HG02642 (cell line): ENCODE results near the gene SAMHD1.
"Not testable (repeated sequence)": the region's sequence is repeated elsewhere in the genome, so short reads cannot be mapped to it uniquely, and the experiment has no call there.

Experiments
- ATAC-seq: cut with Tn5 transposase; IDR thresholded peaks from one replicate; pipeline ENCODE4 v1.9.1; 2021; ENCODE audit warnings: mild to moderate bottlenecking; ENCODE audit not compliant: unreplicated experiment, poor library complexity

SAMHD1 gene

DNA sequence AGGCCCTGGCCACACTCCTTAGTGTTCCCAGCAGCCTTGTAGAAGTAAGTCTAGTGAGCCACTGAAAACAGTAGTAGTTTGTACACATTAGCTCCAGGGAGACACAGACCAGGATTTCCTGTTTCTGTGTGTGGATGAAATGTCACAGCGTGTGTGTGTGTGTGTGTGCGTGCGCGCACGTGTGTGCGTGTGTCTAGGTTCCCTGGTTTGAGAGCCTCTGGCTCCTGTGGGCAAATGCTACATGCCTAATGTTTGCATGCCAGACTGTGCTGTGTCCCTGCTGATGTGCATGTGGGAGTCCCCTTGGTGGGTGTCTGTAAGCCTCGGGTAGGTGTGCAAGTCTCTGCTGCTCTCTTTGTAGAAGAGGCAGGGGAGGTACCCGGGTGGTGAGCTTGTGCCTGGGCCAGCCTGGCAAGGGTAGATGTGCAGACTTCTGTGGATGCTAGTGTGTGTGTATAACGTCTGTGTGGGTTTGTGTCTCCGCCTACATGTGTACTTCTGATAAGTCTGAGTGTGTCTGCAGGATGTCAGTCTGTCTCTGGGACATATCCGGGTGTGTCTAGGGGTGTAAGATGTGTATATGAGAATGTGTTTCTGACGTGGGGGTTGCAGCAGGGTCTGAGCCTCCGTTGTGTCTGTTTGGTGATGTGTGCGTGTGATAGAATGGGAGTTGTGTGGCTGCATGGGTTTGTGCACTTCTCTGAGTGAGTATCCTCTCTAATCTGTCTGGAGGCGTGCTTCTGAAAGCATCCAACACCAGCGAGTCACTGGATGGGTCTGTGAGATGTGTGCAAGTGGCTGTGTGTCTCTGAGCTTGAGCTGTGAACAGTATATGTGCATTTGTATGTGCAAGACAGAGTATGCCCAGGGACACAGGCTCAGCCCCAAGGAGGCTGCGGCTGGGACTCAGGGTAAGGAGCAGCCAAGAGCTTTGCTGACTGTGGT, 94.5 kb downstream of the SAMHD1 start:
- ATAC-seq: no peak

DNA sequence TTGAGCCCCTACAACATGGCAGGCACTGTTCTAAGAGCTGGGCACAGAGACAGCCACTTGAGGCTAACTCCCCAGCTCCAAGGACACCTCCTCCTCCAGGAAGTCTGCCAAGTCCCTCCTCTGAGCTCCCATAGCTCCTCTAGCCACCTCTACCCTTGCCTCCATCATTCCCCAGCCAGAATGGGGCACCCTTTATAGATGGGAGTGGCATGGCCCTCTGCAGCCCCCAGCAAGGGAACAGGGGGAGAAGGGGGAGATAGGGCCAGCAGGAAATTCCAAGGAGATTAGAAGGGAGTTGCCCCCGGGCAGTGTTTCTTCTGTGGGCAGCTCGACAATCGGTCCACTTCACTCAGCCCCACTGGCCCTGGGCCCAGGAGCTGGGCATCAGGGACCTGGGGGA, 95.3 kb downstream of the SAMHD1 start:
- ATAC-seq: no peak

DNA sequence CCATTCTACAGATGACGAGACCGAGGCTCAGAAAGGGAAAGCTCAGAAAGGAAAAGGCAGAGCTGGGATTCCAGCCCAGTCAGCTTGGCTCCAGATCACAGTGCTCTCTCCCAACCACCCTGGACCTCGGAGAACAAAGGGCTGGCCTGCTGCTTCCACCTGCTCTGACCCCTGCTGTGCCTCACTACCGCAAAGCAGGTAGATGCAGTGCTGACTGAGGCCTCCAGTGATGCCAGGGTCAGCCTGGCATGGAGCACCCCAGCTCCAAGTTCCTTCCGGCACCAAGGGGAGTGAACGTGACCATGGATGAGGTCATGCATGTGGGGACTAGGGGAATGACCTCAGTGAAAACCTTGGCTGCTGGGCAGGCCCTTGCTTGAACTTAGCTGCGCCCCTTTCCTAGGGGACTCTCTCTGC, 96.3 kb downstream of the SAMHD1 start:
- ATAC-seq: no peak

GRCh38 chr20:36854348-36855240, 96.9 kb downstream of the SAMHD1 start:
- ATAC-seq: no peak

- ATAC-seq: peak; percentile 39
These were observed 99.3 kb downstream of the SAMHD1 start for GRCh38 chr20:36852187-36852586.

GRCh38 chr20:36851490-36851889, 100.0 kb downstream of the SAMHD1 start:
- no peak for ATAC-seq

DNA sequence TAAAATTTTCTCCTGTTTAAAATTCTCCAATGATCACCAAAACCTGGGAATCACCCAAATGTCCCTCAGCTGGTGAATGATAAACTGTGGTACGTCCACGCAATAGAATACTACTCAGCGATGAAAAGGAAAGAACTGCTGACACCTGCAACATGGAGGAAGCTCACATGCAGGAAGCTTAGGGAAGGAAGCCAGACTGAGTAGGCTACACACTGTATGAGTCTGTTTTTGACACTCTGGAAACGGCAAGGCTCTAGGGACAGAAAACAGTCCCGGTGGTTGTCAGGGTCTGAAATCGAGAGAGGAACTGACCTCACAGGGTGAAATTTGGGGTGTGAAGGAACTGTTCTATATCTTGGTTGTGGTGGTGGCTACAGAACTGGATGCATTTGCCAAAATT, 100.7 kb downstream of the SAMHD1 start:
- ATAC-seq: no peak

GRCh38 chr20:36849333-36850065, 102.0 kb downstream of the SAMHD1 start:
- ATAC-seq: no peak

DNA sequence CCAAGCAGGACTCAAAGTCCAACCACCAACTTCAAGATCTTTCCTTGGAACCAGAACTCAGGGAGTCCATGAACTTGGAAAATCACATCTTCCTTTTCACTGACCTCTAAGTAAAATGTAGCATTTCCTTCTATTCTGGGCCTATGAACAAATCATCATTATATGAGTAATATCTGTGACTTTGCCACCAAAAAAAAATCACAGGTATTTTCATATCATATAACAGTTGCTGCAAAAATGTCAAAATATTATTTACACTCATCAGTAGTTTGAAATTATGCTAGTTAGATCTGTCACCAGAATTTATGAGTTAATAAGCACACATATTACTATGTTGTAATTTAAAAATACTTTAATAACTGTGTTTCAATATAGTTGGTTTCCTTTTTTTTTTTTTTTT, 102.8 kb downstream of the SAMHD1 start:
- ATAC-seq: no peak

DNA sequence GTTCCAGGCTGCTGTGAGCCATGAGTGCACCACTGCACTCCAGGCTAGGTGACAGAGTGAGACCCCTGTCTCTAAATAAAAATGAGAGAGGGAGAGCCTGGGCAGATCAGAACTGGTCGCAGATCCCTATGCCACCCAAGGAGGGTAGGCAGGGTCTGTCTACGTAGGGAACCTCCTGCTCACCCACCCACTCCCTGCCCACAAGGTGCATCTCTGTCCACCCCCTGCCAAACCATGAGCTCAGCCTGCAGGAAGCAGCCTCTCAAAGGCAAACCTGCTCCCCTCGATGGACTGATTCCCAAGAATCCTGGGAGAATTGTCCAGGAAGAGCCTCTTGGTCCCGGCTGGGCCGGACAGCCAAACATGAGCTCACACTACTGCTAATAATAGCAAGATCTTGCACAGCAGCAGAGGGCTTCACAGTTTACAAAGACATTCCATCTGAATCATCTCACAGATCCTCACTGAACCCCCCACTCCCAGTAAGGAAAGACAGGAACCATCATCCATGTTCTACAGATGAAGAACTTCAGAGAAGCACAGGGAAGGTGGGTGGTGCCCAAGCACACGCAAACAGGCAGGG, 103.3 kb downstream of the SAMHD1 start:
- ATAC-seq: no peak

GRCh38 chr20:36847710-36848040, 103.8 kb downstream of the SAMHD1 start:
- ATAC-seq: no peak

DNA sequence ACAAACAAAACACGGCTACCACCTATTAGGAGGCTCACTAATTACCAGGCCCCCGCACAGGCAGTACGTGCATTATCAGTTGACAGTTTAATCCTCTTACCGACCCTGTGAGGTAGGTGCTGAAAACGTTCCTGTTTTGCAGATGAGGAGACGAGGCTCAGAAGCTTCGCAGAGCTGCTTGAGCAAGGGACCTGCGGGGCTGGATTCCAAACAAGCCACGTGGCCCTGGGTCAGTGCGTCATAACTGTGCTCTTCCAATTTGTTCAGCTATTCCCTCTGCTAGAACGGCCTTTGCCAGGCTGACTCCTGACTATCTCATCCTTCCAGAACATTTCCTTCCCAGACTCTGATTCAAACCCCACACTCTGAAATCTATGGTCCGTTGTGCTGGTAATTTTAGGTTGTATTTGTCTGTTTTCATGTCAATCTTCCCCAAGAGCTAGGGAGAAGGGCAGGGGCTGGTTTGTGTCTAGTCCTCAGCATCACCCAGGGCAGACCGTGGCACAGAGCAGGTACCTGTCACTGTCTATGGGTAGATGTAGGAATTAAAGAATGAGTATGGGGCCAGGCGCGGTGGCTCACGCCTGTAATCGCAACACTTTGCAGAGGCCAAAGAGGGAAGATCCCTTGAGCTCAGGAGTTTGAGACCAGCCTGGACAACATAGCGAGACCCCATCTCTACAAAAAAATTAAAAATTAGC, 104.3 kb downstream of the SAMHD1 start:
- ATAC-seq: no peak

- peak; percentile 7 for ATAC-seq
These were observed 106.1 kb downstream of the SAMHD1 start for GRCh38 chr20:36845288-36845971.

DNA sequence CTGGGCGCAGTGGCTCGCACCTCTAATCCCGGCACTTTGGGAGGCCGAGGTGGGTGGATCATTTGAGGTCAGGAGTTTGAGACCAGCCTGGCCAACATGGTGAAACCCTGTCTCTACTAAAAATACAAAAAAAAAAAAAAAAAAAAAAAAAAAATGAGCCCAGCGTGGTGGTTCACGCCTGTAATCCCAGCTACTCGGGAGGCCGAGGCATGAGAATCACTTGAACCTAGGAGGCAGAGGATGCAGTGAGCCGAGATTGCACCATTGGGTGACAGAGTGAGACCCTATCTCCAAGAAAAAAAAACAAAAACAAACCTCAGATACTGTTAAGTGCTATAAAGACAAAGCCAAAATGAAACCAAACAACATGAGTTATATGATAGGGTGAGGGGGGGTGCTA, 110.5 kb downstream of the SAMHD1 start:
- not testable (repeated sequence) for ATAC-seq
